Measurements from ENCODE around the gene MRGPRX2.

MRGPRX2 gene

DNA sequence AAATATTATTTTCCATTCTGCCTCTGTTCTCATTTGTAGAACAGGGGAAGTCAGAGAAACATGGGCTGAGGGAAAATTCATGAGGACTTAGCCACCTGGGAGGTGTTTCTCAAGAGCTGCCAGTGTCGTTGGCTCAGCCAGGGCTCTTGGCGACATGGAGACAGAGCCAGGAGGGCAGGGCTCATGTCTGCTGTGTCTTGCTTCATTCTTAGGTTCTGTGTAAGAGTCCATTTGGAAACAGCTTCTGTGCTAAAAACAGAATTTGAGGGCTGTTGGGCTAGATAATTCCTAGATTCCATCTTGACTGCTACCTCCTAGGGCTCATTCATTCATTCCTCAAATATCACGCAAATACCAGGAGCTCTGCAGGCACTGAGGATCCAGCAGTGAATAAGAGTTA is 15.1 kb upstream of the MRGPRX2 start:
- no peak for DNase-seq (ENCODE audit: low read depth, low spot score)

DNA sequence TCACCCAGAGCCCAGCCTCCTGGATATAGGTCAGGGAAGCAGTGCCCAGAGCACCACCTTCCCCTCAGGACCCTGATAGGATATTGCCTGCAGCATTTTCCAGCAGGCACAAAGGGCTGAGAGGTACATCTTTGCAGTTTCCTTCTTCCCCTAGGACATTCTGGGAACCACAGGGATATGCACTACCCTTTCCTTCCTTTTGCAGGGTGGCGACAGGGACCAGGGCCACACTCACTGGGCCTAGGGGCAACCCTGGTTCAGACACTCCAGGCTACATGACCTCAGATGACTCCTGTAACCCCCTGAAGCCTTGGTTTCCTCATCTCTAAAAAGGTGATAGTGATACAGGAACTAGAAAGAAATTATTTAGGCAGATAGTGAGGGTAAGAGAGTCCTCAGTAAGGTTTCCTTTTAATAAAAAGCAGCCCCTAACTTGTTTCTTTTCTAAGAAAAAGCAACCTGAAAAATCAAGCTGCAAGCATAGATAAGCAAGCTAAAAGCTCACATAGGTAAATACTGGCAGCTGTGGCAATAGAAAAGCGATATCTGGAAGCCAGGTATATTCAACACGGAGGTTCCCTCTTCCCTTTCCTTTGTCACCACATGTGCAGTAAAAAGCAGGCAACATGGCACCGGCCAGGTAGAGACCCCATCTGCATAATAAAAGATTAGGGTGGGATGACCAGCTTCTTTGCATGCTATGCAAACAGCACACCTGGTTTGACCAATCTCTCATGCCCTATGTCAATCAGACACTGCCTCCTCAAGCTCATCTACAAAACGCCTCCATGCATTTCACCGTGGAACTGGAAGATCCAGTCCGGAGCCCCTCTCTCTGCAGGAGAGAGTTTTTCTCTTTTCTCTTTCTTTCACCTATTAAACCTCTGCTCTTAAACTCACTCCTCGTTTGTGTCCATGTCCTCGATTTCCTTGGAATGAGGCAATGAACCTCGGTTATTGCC is 13.2 kb upstream of the MRGPRX2 start:
- DNase-seq (ENCODE audit: low read depth, low spot score) = no peak

DNA sequence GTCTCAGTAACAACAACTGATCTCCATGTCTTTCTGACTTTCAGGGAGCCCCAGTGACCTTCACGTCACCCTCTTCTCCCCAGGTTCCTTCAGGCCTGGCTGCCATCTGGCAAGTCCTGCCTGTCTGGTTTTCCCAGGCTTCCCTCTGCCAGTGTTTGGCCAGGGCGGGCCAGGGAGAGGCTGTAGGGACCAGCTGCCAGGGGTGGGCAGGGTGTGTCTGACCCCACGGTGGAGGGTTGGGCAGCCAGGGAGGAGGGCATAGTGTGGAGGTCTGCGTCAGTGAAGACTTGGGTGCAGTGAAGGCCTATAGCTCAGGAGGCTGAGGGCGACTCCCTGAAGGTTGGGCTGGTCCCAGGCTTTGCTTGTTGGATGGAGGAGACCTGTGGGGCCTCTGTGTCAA is 11.9 kb upstream of the MRGPRX2 start:
- no peak for DNase-seq (ENCODE audit: low read depth, low spot score)

DNA sequence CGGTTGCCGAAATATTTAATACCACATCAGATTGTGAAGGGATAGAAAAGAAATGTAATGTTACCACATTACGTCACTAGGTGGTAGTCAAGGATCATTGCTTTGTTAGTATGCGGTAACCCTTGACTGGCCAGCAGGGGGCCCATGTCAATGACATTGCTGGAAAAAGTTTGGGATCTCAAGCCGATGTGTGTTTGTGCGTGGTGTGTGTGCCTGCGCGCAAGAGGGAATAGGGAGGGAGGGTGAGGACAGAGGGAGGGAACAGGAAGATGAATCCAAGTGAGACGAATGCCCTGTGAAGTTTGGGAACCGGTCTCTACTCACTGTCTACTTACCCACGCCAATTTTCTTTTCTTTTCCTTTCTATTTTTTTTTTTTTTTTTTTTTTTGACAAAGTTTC is 10.7 kb upstream of the MRGPRX2 start:
- peak; percentile 8 for DNase-seq (ENCODE audit: low read depth, low spot score)

DNA sequence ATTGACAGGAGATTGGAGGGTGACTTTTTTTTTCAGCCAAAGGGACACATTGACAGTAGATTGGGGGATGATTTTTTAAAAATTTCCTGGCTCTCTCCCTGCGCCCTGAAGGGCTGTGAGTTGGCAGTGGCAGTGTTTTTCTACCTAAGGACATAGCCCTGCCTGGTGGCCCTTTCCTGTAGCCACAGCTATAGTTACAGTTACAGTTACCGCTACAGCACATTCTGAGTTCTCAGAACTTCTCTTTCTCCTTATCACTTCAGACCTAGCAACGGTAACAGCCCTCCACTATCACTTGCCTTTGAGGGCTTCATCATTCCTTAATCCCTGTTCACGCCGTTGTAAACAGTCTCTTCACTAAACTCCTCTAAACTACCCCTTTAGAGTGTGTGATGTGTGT is 684 bp downstream of the MRGPRX2 start:
- DNase-seq (ENCODE audit: low read depth, low spot score) = no peak

DNA sequence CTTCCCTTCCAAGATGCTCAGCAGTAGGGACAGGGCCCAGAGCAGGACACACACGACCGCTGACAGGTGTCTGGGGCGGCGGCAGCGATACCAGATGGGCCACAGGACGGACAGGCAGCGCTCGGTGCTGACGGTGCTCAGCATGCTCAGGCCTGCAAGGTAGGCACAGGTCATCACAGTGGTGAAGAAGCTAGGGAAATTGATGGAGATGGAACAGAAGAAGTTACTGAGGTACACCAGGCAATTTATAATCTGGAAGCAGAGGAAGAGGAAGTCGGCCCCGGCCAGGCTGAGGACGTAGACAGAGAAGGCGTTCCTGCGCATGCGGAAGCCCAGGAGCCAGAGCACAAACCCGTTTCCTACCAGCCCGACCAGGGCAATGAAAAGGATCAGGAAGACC is 4.6 kb downstream of the MRGPRX2 start:
- DNase-seq (ENCODE audit: low read depth, low spot score) = no peak

DNA sequence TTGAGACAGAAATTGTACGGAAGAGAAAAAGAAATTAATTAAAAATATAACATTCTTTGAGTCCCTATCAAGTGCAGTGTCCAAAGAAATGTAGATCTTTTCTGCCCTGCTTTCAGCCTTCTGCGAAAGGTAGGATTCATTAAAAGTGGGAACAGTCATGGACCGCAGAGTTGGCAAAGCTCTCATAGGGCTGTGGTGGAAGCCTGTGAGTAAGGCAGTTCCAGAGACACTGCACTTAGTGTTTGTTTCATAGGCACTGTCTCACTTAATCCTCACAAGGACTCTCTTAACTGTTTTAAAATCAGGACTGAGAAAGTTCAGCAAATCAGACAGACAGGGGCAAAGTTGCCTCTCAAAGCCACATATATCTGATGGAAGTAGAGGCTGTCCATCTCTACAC is 5.5 kb downstream of the MRGPRX2 start:
- DNase-seq (ENCODE audit: low read depth, low spot score) = no peak

DNA sequence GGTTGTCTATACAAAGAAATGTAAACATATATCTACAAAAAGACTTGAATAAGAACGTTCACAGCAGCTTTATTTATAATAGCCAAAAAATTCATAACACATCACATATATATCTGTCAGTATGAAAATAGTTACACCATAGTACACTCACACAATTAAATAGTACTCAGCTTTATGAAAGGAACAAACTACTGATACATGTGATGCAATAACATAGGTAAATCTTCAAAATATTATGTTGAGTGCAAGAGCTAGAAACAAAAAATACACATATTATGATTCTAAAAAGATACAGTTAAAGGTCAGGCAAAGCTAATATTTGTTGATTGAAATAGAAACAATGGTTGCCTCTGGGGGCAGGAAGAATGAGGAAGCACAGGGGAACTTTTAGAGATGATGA is 6.6 kb downstream of the MRGPRX2 start:
- DNase-seq (ENCODE audit: low read depth, low spot score) = no peak

DNA sequence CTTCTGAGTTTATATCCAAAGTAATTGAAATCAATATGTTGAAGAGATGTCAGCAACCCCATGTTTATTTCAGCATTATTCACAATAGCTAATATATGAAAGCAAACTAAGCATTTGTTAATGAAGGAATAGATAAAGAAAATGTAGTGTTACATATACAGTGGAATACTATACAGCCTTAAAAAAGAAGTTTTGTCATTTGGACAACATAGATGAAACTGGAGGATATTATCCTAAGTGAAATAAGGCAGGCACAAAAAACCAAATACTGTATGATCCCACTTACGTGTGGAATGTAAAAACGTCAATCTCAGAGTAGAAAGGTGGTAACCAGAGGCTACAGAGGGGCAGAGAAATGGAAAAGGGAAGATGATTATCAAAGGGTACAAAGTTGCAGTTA is 10.2 kb downstream of the MRGPRX2 start:
- DNase-seq (ENCODE audit: low read depth, low spot score) = no peak

DNA sequence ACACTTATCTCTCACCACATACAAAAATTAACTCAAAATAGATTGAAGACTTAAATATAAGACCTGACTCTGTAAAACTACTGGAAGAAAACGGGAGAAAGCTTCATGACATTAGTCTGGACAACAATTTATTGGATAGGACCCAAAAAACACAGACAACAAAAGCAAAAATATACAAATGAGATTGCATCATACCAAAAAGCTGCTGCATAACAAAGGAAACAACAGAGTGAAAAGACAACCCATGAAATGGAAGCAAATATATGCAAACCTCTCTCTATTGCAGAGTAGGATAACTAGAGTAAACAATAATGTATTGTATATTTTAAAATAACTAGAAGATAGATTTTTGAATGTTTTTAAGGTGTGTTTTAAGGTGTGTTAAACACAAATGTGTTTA is 11.2 kb downstream of the MRGPRX2 start:
- no peak for DNase-seq (ENCODE audit: low read depth, low spot score)

DNA sequence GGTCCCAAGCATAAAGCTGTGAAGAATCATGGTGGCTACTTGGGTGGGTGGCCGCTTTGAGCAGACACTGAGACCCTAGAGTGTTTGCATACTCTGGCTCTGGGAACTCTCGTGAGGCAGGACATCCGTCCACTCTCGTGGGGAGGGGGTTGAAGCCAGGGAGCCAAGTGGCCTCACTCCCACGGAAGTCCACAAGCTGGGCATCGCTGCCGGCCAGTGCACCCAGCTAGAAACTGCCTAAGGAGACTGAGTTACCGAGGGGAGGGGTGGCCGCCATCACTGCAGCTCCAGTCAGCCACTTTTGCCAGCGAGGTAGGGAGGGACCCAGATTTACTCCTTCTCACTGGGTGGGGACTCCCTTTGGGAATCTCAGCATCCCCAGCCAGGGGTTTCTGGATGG is 20.5 kb downstream of the MRGPRX2 start:
- DNase-seq (ENCODE audit: low read depth, low spot score) = no peak

DNA sequence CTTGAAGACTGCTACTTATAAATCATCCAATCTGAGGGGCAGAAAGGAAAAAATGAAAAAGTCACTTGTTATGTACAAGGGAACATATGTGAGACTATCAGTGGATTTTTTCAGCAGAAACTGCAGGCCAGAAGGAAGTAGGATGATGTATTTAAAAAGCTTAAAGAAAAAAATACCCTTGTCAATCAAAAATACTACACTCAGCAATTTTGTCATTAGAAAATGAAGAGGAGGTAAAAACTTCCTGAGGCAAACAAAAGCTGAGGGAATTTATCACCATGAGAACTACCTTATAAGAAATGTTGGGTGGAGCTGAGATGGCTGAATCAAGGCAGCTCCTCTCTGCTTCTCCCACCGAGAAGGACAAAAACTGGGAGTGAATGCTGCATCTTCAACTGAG is 21.1 kb downstream of the MRGPRX2 start:
- no peak for DNase-seq (ENCODE audit: low read depth, low spot score)

DNA sequence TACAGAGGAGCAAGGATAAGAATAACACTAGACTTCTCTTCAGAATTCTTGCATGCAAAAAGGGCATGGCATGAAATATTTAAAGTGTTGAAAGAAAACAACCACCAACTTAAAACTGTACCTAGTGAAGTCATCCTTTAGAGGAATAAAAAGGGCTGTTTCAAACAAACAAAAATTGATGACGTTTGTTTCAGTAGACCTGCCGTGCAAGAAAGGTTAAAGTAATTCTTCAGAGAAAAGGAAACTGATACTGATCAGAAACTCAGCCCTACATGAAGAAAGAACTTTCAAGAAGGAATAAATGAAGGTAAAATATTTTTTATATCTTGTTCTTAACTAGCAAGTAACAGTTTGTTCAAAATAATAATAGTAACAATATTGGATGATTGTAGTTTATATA is 27.5 kb downstream of the MRGPRX2 start:
- no peak for DNase-seq (ENCODE audit: low read depth, low spot score)

DNA sequence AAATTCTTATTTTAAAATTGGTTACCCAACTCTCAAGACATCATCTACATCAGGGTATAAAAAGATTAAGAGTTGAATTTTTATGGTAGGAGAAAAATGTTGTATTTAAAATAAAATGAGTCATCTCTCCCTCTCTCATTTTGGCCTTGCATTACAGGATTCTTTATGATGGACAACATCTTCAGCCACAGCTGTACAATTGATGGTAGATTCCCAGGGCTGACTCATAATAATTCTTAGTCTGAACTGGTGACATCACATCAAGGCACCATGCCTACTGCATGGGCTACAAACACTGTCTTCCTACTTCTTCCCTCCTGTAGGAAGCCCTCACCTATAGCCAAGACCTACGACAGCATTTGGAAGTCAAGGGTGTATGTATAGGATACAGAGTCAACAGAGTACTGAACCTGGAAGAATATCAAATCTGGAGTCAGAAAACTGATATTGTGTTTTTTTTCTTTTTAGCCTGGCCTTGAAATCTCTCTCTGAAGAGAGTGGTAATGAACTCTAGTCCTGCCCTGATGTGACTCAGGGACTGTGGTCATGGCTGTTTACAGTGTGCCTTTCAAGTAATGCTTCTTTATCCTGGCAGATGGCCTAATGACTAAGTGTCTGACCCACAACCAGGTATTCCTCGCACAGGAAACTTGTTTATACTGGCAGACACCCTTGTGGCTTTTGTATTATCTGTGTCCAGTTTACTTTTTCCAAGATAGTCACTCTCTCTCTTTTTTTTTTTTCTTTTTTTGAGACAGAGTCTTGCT is 32.5 kb downstream of the MRGPRX2 start:
- no peak for DNase-seq (ENCODE audit: low read depth, low spot score)

DNA sequence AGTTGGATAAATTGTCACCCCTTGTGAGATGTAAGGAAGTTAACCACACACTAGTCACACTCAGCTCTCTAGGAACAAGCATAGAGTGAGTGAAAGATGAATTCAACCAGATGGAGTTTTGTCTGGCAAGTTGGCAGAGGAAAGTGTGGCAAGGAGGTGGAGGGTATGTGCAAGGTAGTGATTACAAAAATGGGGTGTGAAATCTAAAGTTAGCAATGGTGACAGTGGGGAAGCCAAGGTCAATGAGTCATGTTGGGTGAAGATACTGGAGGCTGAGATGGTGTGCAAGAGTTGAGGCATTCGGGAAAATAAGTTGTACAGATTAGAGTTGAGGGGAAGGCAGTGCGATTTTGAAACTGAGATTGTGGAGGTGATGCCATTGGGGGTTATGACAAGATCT is 33.7 kb downstream of the MRGPRX2 start:
- DNase-seq (ENCODE audit: low read depth, low spot score) = no peak

DNA sequence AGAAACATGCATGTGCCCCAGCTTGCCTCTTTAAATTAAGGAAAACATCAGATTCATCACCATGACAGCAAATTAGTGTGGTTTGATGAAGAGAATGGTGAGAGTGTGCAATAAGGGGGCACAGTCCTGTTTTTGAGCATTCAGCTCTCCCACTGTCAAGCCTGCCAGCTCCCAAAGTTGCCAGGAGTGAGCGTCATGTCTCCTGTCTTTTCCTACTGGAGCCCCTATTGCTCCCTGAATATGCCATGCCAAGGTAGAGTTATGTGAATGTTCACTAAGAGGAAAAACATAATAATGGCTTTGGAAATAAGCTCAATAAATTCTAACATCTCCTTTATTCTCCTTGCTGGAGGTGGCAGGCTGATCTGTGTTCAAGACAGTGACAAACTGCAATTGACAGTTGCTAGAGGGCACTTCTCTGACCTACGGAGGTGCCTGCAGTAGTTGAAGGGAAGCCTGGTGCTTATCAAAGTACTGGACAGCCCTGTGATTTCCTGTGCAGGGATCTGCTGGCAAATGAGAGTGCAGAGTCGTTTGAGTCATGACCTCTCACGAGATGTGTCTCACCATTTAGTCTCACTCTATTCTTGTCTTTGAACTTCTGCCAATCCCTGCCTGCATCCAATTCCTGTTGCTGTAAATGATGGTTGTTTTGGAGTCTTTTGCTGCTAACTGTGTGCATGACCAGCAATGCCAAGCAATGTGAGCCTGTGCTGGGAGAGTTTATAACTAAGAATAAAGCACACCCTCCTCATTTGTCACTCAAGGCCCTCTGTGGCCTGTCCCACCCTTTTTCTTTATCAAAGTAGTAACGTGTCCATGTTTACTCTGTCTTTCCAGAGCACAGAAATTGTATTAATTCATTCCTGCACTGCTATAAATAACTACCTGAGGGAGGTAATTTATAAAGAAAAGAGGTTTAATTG is 34.8 kb downstream of the MRGPRX2 start:
- no peak for DNase-seq (ENCODE audit: low read depth, low spot score)

DNA sequence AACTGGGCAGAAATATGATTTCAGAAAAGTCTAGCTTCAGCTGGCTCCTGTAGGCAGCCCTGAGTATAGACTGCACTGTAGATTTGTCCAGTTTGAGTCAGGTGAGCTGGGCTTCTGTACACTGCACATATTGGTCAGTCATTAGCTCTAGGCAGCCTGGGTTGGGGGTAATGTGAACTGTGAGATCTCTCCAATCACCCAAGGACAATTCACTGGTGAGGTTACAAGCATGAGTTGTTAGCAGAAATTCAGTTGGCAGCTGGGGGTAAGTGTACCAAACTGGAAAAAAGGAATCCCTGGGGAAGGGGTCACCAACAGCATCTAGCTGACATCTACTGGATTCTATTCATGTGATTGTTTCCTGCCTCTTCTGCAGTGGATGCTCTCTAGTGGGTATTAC is 39.7 kb downstream of the MRGPRX2 start:
- no peak for DNase-seq (ENCODE audit: low read depth, low spot score)

DNA sequence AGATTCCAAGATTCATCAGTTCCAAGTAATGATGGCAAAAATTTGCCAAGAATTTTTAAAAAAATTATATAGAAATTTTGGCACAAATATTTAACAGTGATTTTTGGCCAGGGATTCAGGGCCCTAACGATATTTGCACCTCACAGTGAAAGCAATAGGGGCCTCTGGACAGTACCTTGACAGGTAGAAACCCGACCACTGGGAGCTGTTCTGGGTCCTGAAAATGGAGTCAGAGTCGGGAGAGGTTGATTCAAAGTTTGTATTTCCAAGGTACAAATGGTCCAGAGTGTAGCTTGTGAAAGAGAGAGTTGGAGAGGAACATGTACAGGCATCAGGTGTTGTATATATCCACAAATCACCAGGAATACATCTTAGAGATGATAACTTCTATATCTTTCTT is 41.6 kb downstream of the MRGPRX2 start:
- DNase-seq (ENCODE audit: low read depth, low spot score) = no peak

DNA sequence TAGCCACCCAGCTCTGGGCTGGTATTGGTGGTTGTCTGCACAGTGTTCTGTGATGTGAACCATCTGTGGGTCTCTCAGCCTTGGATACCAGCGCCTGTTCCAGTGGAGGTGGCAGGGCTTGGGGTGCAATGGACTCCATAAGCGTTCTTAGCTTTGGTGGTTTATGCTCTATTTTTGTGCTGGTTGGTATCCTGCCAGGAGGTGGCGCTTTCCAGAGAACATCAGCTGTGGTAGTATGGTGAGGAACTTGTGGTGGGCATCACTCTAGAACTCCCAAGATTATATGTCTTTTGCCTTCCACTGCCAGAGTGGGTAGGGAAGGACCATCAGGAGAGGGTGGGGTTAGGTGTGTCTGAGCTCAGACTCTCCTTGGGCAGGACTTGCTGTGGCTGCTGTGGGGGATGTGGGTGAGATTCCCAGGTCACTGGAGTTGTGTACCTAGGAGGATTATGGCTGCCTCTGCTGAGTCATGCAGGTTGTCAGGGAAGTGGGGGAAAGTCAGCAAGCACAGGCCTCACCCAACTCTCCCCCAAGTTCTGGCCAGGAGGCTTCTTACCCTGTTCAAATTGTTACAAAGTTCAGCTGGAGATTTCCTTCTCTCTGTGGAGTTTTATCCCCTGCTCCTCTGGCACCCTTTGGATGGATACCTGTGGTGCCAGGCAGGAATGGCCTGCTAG is 47.2 kb downstream of the MRGPRX2 start:
- no peak for DNase-seq (ENCODE audit: low read depth, low spot score)

DNA sequence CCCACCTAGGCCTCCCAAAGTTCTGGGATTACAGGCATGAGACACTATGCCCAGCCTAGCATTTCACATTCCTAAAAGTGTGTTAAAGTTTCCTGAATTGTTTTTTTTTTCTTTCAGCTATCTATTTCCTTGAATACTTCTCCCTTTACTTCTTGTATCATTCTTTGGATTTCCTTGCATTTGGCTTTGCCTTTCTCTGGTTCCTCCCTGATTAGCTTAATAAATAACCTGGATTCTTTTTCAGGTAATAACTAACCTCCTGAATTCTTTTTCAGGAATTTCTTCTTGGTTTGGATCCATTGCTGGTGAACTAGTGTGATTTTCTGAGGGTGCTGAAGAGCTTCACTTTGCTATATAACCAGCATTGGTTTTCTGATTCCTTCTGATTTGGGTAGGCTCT is 47.9 kb downstream of the MRGPRX2 start:
- DNase-seq (ENCODE audit: low read depth, low spot score) = no peak

All from activated CD4-positive, CD25-positive, alpha-beta regulatory T cell treated with anti-CD3 and anti-CD28 coated beads, Interleukin-2, amount 50 U/mL, for 16 hours (primary cell).